ENCODE results near the gene NPSR1. TPM values are rescaled to one million over a fixed set of nuclear protein-coding genes. Genes with fewer than 3 reads are reported as not detected.

The NPSR1 gene
- total and polyA plus RNA-seq, 4 experiments from 2014 or later: not detected

DNA sequence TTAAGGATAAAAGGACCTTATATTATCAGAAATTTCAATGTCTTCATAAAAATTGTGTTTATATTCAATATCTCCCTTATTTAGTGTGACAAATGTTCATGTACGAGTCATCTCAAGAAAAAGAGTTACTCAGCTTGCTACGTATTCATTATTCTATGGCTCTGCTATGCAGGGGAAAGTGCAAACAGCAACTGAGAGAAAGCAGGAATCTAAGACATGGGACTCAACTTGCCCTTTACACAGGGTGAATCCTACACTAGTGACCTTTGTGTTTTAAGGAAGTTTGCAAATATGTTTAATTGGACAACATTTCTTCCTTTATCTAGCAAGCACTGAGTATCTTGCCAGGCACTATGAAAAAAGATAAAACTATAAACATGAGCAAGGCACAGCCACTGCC lies 104.7 kb downstream of the NPSR1 start:
- no peak overlapping the region for H3K4me3 ChIP-seq (ENCODE audit: low read length in 2 of 2)
- Mint-ChIP-seq H3K27ac (no peak overlapping the region), H3K36me3 (no peaks in the 10 kb centered on the region), H3K4me3 (no peak overlapping the region), H3K9me3 (peaks cover 0 to 2% (median 0%) of the 10 kb centered on the region in 8 donors), H3K4me1 (peaks cover 0 to 3% (median 0%) of the 10 kb centered on the region in 4 donors), H3K27me3 (peaks cover 6 to 8% of the 10 kb centered on the region in 2 donors)
- DNase-seq: no peak
- intact Hi-C loops (cut with micrococcal nuclease): no loop called here
- H3K4me1 ChIP-seq (ENCODE audit: insufficient read depth, low read length): no peaks in the 10 kb centered on the region
- no peaks in the 10 kb centered on the region for H3K9me3 ChIP-seq (ENCODE audit: control insufficient read depth in 1 of 2, low read length in 2 of 2)
- ChIA-PET CTCF (ENCODE audit: partially characterized antibody) (no interaction called here), POLR2A (ENCODE audit: partially characterized antibody) (no interaction called here)
- no peaks in the 10 kb centered on the region for H3K36me3 ChIP-seq (ENCODE audit: insufficient read depth, low read length)
- no peak overlapping the region for H3K27ac ChIP-seq (ENCODE audit: low read depth, low read length)
- H3K27me3 ChIP-seq (ENCODE audit: insufficient read depth, low read length): no peaks in the 10 kb centered on the region

DNA sequence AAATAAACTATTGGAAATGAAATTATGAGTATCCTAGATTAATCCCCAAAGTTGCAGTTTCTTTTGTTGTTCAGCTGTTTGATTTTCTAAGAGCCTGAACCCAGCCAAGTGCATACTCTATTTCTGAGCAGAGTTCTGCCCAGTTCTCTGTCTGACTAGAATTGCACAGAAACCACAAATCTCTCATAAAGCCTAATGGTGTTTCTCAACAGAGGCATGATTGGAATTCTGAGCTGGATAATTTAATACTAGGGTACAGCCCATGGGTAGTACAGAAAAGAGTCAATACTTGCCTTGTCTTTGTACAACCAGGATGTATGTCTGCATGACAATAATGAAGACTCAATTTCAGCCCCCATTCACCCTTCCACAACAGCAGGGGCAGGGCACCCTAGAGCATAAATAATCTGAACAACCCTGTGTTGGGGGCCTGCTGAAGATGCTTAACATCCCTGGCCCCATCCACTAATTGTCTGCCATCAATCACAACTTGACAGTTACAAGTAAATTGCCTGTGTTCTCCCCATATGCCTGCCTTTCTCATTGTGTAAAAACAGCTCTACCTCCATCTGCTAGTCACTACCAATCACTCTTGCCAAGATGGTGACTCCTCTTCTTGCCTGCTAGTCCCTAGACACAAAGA lies 114.4 kb downstream of the NPSR1 start:
- H3K27me3 ChIP-seq (ENCODE audit: insufficient read depth, low read length): no peaks in the 10 kb centered on the region
- no peak overlapping the region for H3K4me3 ChIP-seq (ENCODE audit: low read length in 2 of 2)
- no peak overlapping the region for H3K27ac ChIP-seq (ENCODE audit: low read depth, low read length)
- Mint-ChIP-seq H3K4me1 (no peaks in the 10 kb centered on the region), H3K4me3 (no peak overlapping the region), H3K9me3 (peaks cover 0 to 8% (median 3%) of the 10 kb centered on the region in 8 donors), H3K27me3 (peaks cover 3 to 4% of the 10 kb centered on the region in 2 donors), H3K36me3 (no peaks in the 10 kb centered on the region), H3K27ac (no peak overlapping the region)
- ChIA-PET POLR2A (ENCODE audit: partially characterized antibody) (no interaction called here), CTCF (ENCODE audit: partially characterized antibody) (no interaction called here)
- H3K4me1 ChIP-seq (ENCODE audit: insufficient read depth, low read length): no peaks in the 10 kb centered on the region
- intact Hi-C loops (cut with micrococcal nuclease): no loop called here
- H3K9me3 ChIP-seq (ENCODE audit: control insufficient read depth in 1 of 2, low read length in 2 of 2): no peaks in the 10 kb centered on the region
- DNase-seq: no peak
- H3K36me3 ChIP-seq (ENCODE audit: insufficient read depth, low read length): no peaks in the 10 kb centered on the region

DNA sequence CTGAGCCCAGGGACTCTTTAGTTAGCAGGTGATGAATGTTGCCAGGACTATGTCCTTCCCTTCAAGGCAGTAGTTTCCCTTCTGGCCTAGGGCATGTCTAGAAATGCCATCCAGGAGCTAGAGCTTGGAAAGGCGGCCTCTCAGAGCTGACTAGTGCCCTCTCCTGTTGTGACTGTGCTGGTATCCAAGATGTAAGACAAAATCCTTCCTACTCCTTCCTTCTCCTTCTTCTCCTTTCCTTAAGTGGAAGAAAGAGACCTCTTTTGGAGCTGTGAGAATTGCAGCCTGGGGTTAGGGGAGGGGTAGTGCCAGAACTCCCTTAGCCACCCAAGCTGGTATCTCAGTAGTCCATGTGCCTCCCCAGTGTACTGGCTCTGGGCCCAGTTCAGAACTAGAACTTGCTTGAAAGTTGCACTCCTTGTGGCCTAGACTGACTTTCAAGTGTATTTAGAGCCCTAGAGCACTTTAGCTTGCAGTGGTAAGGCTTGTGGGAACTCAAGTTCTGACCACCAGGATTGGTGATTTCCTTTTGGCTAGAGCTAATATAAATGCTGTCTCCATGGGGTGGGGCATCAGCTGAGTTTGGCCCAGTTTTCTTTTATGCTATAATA lies 118.8 kb downstream of the NPSR1 start:
- DNase-seq: no peak
- H3K9me3 Mint-ChIP-seq: peaks cover 4 to 16% (median 8%) of the 10 kb centered on the region in 8 donors
- POLR2A ChIA-PET (ENCODE audit: partially characterized antibody): no interaction called here
- no peaks in the 10 kb centered on the region for H3K9me3 ChIP-seq (ENCODE audit: control insufficient read depth in 1 of 2, low read length in 2 of 2)
- no peak overlapping the region for H3K27ac ChIP-seq (ENCODE audit: low read depth, low read length)
- no peaks in the 10 kb centered on the region for H3K36me3 ChIP-seq (ENCODE audit: insufficient read depth, low read length)
- H3K4me1 ChIP-seq (ENCODE audit: insufficient read depth, low read length): no peaks in the 10 kb centered on the region
- H3K4me3 ChIP-seq (ENCODE audit: low read length in 2 of 2): no peak overlapping the region
- H3K4me1 Mint-ChIP-seq: no peaks in the 10 kb centered on the region
- H3K27me3 ChIP-seq (ENCODE audit: insufficient read depth, low read length): no peaks in the 10 kb centered on the region
- H3K4me3 Mint-ChIP-seq: no peak overlapping the region
- no peak overlapping the region for H3K27ac Mint-ChIP-seq
- H3K36me3 Mint-ChIP-seq: no peaks in the 10 kb centered on the region
- peaks cover 7 to 9% of the 10 kb centered on the region in 2 donors for H3K27me3 Mint-ChIP-seq
- intact Hi-C loops (cut with micrococcal nuclease): no loop called here
- CTCF ChIA-PET (ENCODE audit: partially characterized antibody): no interaction called here

DNA sequence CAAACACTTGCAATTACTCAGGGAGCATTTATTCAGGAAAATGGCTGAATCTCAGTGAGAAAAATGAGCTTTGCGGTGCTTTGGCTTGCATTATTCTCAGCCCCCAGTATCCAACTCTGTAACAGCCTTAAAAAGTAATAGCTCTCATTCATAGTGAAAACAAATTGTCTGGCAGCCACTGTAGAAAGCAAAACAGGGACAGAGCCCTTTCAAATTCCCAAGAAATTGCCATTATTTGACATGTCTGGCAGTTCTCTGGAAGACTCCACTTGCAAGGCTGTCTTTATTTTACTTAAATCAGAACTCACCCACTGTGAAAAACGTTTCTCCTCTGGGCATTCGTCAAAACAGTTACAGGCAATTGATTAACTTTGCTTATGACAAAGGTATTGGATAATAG lies 122.5 kb downstream of the NPSR1 start:
- Mint-ChIP-seq H3K27ac (no peak overlapping the region), H3K36me3 (peaks cover 0 to 5% of the 10 kb centered on the region in 2 donors), H3K27me3 (peaks cover 5 to 14% of the 10 kb centered on the region in 2 donors), H3K4me1 (no peaks in the 10 kb centered on the region), H3K4me3 (no peak overlapping the region), H3K9me3 (peaks cover 9 to 37% (median 29%) of the 10 kb centered on the region in 8 donors)
- no peaks in the 10 kb centered on the region for H3K27me3 ChIP-seq (ENCODE audit: insufficient read depth, low read length)
- POLR2A ChIA-PET (ENCODE audit: partially characterized antibody): no interaction called here
- no peaks in the 10 kb centered on the region for H3K4me1 ChIP-seq (ENCODE audit: insufficient read depth, low read length)
- H3K4me3 ChIP-seq (ENCODE audit: low read length in 2 of 2): no peak overlapping the region
- CTCF ChIA-PET (ENCODE audit: partially characterized antibody): no interaction called here
- DNase-seq: no peak
- no peaks in the 10 kb centered on the region for H3K9me3 ChIP-seq (ENCODE audit: control insufficient read depth in 1 of 2, low read length in 2 of 2)
- H3K36me3 ChIP-seq (ENCODE audit: insufficient read depth, low read length): no peaks in the 10 kb centered on the region
- intact Hi-C loops (cut with micrococcal nuclease): no loop called here
- no peak overlapping the region for H3K27ac ChIP-seq (ENCODE audit: low read depth, low read length)

DNA sequence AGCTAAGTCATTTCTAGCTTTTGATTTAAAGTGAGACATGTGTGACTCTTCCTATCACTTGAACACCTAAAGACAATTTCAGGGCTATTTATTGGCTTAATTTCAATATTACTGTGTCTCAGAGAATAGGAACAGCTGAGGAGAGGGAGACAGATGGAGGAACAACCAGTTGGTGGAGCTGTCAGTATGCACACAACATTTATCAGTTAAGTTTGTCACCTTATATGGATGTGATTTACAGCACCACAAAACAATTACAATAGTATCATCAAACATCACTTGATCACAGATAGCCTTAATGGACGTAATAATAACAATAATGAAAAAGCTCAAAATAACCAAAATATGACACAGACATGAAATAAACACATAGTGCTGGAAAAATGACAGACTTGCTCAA lies 129.6 kb downstream of the NPSR1 start:
- H3K9me3 ChIP-seq (ENCODE audit: control insufficient read depth in 1 of 2, low read length in 2 of 2): no peaks in the 10 kb centered on the region
- Mint-ChIP-seq H3K27ac (no peak overlapping the region), H3K27me3 (peaks cover 4 to 6% of the 10 kb centered on the region in 2 donors), H3K9me3 (peaks cover 3 to 21% (median 15%) of the 10 kb centered on the region in 8 donors), H3K4me3 (no peak overlapping the region), H3K4me1 (no peaks in the 10 kb centered on the region), H3K36me3 (peaks cover 0 to 4% of the 10 kb centered on the region in 2 donors)
- H3K4me3 ChIP-seq (ENCODE audit: low read length in 2 of 2): no peak overlapping the region
- H3K27me3 ChIP-seq (ENCODE audit: insufficient read depth, low read length): no peaks in the 10 kb centered on the region
- DNase-seq: no peak
- POLR2A ChIA-PET (ENCODE audit: partially characterized antibody): no interaction called here
- intact Hi-C loops (cut with micrococcal nuclease): no loop called here
- CTCF ChIA-PET (ENCODE audit: partially characterized antibody): no interaction called here
- no peaks in the 10 kb centered on the region for H3K36me3 ChIP-seq (ENCODE audit: insufficient read depth, low read length)
- no peak overlapping the region for H3K27ac ChIP-seq (ENCODE audit: low read depth, low read length)
- H3K4me1 ChIP-seq (ENCODE audit: insufficient read depth, low read length): no peaks in the 10 kb centered on the region

DNA sequence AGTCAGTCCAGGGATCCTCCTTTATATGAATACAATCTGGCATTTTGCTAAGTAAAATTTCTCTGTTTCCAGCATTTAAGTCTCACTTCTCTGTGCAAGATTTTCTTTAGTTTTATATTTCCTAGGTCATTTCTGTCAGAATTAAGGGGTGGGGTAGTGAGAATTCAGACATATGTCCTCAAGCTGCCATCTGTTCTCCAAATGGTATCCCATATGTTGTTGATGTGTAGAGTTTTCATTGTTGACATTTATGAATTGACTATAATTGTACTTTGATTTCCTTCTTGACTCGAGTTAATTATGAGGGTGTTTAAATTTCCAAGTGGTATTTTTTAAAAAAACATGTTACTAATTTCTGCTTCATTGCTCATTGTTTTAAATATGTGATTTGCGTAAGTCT lies 148.8 kb downstream of the NPSR1 start:
- DNase-seq: no peak
- no peaks in the 10 kb centered on the region for H3K9me3 ChIP-seq (ENCODE audit: control insufficient read depth in 1 of 2, low read length in 2 of 2)
- no peak overlapping the region for H3K27ac Mint-ChIP-seq
- ChIA-PET CTCF (ENCODE audit: partially characterized antibody) (no interaction called here), POLR2A (ENCODE audit: partially characterized antibody) (no interaction called here)
- peaks cover 0 to 5% (median 0%) of the 10 kb centered on the region in 8 donors for H3K9me3 Mint-ChIP-seq
- H3K4me3 Mint-ChIP-seq: no peak overlapping the region
- intact Hi-C loops (cut with micrococcal nuclease): no loop called here
- H3K27me3 Mint-ChIP-seq: peaks cover 3 to 4% of the 10 kb centered on the region in 2 donors
- H3K4me1 Mint-ChIP-seq: no peaks in the 10 kb centered on the region
- H3K36me3 Mint-ChIP-seq: no peaks in the 10 kb centered on the region
- H3K27me3 ChIP-seq (ENCODE audit: insufficient read depth, low read length): no peaks in the 10 kb centered on the region
- H3K4me1 ChIP-seq (ENCODE audit: insufficient read depth, low read length): no peaks in the 10 kb centered on the region
- H3K36me3 ChIP-seq (ENCODE audit: insufficient read depth, low read length): no peaks in the 10 kb centered on the region
- no peak overlapping the region for H3K27ac ChIP-seq (ENCODE audit: low read depth, low read length)
- H3K4me3 ChIP-seq (ENCODE audit: low read length in 2 of 2): no peak overlapping the region

DNA sequence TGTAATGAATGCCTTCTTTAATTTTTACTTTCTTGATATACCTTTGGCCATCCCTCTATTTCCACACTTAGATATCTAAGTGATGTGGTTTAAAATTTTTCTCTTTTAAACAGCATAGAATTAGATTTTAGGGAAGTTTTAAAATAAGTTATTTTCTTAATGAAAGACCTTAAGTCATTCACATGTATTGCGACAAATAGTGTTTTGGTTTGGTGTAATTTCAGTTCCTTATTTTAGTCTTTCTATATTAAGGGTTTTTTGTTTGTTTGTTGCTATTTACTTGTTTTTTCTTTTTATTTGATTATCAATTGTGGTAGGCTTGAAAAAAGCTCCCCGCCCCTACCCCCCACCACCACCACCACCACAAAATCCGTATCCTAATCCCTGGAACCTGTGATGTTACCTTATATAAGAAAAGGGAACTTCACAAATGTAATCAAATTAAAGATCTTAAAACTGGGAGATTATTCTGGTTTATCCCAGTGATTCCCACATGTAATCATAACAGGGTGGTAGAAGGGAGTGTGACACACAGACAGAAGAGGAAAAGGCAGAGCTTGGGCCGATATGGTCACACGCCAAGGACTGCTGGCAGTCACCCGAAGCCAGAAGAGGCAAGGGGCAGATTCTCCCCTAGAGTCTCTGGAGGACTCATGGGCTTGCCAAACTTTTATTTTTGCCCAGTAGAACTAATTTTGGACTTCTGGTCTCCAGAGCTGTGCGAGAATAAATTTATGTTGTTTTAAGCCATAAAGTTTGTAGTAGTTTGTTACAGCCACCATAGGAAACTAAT lies 149.7 kb downstream of the NPSR1 start:
- intact Hi-C loops (cut with micrococcal nuclease): no loop called here
- POLR2A ChIA-PET (ENCODE audit: partially characterized antibody): no interaction called here
- no peaks in the 10 kb centered on the region for H3K36me3 Mint-ChIP-seq

More for the DNA sequence above, 149.7 kb downstream of the NPSR1 start:
- CTCF ChIA-PET (ENCODE audit: partially characterized antibody): no interaction called here
- no peaks in the 10 kb centered on the region for H3K27me3 ChIP-seq (ENCODE audit: insufficient read depth, low read length)
- Mint-ChIP-seq H3K4me3 (no peak overlapping the region), H3K27ac (no peak overlapping the region), H3K9me3 (peaks cover 0 to 5% (median 0%) of the 10 kb centered on the region in 8 donors), H3K27me3 (peaks cover 3 to 4% of the 10 kb centered on the region in 2 donors), H3K4me1 (no peaks in the 10 kb centered on the region)
- H3K27ac ChIP-seq (ENCODE audit: low read depth, low read length): no peak overlapping the region
- H3K9me3 ChIP-seq (ENCODE audit: control insufficient read depth in 1 of 2, low read length in 2 of 2): no peaks in the 10 kb centered on the region
- no peaks in the 10 kb centered on the region for H3K36me3 ChIP-seq (ENCODE audit: insufficient read depth, low read length)
- H3K4me3 ChIP-seq (ENCODE audit: low read length in 2 of 2): no peak overlapping the region
- no peak for DNase-seq
- H3K4me1 ChIP-seq (ENCODE audit: insufficient read depth, low read length): no peaks in the 10 kb centered on the region
